KBM-7 (cell line): ENCODE measurements around the gene SLC22A4.

Experiments used
- DNase-seq: peaks from one replicate; pipeline ENCODE4 v3.0.0-alpha.2; 2015
- in situ Hi-C: fragments of 300-500 bp; cut with MboI; formaldehyde crosslinking; loops from 2 replicates; pipeline ENCODE4 v1.14.3; 2020; ENCODE audit warnings: low sequenced_read_pairs, low pct_unique_long_range_greater_than_20kb, mixed read lengths

The SLC22A4 gene

DNA sequence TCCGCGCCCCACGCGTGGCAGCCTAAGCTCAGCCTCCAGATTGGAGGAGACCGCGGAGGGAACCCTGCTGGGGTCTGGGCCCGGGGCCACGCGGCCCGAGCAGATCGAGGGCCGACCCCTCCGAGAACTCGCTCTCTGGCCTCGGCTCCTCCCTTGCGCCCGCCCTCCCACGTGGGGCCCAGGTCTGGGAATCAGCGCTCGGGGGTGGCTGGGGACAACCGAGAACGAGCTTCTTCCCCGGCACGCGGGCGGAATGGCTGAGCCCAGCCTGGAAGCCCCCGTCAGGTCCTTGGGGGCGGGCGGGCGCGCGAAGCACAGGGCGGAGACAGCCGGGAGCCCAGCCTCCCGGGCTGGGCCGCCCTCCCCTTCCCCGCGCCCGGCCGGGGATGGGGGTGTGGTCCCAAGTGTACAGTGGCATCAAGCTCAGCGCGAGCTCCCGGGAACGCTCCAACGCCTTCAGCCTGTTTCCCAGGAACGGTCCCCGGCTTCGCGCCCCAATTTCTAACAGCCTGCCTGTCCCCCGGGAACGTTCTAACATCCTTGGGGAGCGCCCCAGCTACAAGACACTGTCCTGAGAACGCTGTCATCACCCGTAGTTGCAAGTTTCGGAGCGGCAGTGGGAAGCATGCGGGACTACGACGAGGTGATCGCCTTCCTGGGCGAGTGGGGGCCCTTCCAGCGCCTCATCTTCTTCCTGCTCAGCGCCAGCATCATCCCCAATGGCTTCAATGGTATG, at the start of gene SLC22A4:
TSS of gene SLC22A4 (plus strand) at position 403 of the 736 bp plus-strand sequence. CDS start at position 626, 223 bp downstream.
- in situ Hi-C loops = no loop called here
- peak; percentile 95 for DNase-seq

DNA sequence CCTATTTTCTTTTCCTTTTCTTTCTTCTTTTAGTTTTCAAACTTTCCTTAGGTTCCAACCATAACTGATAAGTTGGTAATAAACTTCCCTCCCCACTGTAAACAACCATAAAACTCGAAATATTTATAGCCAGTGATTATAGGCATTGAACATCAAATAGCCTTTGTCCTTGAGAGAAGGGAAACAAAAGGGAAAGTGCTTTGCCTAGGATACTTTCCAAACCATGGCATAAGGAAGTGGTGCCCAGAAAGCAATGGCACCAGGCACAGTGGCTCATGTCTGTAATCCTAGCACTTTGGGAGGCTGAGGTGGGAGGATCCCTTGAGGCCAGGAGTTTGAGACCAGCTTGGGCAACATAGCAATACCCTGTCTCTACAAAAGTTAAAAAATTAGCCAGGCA, 48.6 kb upstream of the SLC22A4 start:
- in situ Hi-C loops = no loop called here
- DNase-seq = no peak

DNA sequence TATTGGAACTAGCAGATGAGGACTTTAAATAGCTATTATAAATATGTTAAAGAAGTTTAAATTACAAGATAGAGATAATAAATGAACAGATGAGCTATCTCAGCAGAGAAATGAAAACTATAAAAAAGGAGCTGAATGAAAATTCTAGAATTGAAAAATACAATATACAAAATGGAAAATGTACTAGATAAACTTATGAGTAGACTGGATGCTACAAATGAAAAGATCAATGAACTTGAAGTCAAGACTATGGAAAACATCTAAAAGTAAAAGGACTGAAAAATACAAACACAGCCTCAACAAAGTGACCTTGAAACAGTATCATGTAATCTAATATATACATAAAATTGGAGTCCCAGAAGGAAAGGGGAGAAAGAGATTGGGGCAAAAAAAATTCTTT, 47.4 kb upstream of the SLC22A4 start:
- in situ Hi-C loops = no loop called here

DNA sequence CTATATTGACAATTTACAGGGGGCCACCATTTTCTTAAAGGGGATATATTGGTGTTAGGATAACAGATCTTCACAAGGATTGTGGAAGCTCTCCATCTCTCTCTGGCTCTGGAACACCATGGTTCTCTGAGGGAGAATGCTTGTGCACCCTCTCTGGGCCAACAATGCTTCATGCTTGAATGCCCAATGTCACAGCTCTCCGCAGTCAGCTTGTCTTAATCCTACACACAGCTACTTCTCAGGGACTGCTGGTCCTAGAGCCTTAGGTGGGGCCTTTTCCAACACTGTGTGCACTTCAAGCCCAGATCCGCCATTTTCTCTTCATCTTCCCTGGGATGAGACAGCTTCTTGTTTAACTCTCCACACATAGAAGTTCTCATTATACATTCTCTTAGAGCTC, 43.6 kb upstream of the SLC22A4 start:
- DNase-seq = no peak
- in situ Hi-C loops = no loop called here

More for the DNA sequence above, 47.4 kb upstream of the SLC22A4 start:
- no peak for DNase-seq

DNA sequence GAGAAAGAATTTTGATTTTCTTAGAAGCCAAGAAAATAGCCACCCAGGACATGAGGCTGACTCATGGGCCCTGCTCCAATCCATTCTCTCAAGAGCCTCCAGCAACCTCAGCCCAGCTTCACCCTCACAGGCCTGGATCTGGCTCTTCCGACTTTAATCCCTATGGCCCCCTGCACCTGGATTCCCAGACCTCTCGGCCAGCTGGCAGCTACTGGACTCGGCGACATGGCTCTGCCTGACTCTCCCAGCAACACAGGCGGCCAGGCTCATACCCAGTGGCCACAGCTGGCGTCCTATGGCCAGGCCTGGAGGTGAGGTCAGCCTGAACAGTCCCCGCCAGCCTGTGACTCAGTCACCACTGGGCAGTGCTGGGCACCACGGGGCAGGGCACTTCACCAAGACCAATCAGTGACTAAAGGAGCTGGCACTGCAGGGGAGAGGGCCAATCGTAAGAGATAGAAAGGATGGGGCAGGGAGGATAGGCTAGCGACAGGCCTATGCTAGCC, 42.9 kb upstream of the SLC22A4 start:
- no peak for DNase-seq
- in situ Hi-C loops = no loop called here

DNA sequence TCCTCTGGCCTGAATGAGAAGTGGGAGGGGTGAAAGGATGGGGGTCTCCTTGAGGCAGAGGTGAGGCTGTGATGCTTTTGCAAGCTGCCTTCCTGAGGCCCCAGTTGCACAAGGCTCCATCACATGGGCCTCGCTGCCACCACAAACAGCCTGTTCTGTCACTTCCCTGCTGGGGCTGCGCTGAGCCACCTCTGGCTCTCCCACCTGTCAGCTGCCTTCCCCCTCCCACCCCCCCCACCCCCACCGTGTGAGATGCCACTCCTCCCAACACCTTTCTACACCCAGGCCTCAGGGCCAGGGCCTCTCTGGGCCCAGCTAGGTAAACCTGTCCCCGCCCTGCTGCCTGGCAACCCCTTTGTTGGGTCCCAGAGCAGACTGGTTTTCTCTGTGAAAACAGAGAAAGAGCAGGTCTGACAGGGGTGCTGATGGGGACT, 41.2 kb upstream of the SLC22A4 start:
- in situ Hi-C loops = no loop called here
- no peak for DNase-seq

DNA sequence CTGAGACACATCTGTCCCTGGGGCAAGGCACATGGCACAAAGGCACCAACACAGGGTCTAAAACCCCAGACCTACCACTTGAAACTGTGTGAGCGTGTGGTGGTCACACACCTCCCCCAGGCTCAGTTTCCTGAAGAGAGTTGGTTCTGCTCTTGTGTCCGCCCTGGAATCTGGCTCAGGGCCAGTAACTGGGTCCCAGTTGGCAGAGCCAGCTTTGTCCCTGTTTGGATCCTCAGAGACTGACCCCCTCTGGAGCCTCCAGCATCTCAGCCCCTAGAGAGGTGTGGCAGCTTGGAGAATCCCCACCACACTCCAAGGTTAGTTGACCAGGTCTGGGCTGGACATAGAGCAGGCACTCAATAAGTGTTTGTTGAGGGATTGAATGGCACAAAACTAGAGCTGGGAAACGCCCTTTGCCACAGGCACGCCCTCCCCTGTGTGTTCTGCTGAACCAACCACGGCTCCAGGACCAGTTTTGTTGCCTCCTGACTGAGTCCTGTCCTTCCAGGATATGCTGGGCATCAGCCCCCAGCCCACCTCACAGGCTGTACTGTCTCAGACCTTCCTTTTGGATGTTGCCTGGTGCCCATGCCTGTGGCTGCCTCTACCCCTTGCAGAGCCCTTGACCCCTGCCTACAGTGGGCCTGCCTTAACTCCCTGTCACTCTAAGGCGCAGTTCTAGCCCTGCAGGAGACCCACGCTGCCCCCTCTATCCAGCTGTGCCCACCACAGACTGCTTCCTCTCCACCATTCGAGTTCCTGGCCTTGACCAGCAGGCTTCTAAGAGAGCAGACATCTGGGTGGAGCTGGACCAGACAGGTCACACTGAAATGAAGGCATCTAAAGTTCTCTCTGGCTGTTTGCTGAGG, 40.5 kb upstream of the SLC22A4 start:
- in situ Hi-C loops = no loop called here
- DNase-seq = no peak

DNA sequence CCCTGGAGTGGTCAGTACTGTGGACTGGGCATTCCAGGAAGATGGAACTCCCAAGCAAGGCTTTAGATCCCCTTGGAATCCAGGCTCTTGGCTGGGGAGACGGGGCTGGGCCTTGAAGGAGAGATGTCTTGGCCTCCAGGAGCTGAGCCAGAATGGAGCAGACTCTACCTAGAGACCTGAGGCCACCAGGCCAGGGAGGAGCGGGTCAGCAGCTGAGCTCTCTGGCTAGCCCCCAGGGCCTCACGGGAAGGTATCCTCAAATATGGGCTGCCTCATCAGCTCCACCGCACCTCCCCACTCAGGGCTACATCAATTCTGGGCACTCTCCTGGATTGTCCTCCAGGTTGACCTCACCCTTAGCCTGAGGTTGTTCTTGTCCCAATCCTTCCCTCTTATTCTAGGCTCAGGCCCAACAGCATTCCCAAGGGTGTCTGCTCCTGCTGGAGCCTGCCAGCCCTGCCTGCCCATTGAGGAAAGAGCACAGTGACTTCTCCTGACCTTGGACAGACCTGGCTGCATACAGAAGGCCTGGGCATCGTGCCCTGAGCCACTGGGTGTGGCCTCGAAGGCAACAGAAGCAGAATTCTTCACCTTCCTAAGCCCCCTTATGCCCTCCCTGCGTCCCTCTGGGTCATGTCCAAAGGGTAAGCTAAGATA, 39.7 kb upstream of the SLC22A4 start:
- no peak for DNase-seq
- in situ Hi-C loops = no loop called here

DNA sequence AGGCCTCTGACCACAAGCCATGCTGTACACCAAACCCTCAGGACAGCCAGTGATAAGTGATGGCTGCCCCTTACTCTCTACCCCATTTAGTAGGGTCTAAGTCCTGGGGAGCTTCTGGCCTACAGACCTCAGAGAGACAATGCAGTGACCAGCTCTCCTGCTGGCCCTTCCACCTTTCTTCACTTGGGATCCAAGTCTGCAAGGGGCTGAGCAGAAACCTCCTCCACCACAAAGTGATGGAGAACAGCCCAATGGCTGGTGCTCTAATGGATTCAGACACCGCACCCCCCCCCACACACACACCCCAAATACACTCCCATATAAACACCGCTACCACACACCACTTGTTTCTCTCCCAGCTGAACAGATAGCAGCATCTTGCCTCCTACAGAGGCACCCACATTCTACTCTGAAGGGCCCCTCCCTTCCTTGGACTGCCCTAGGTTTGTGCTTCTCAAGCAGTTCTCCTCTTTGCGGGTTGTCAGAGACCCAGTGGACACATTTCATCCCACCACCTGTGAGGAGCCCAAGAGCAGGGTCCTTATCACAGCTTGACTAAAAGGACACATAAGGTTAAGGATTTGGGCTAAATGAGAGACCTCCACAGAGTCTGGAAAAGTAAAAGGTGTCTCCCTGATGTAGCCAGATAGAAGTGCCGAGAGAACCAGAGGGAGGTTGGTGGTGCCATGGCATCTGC, 38.0 kb upstream of the SLC22A4 start:
- no peak for DNase-seq
- in situ Hi-C loops = no loop called here

DNA sequence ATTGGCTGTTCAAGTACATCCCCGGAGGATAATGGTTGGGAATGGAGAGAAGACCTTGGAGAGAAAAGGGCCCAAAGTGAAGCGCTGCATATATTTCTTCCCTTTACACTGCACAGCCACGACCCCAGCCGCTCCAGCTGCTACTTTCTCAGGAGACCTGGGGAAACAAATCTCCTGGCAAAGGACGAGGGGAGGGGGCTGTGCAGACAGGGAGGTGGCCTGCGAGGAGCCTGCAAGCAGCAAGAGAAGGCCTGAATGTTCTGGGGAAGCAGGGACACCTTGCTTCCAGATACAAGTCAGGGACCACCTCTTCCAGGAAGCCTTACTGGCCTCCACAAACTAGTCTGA, 37.4 kb upstream of the SLC22A4 start:
- in situ Hi-C loops = no loop called here
- no peak for DNase-seq

DNA sequence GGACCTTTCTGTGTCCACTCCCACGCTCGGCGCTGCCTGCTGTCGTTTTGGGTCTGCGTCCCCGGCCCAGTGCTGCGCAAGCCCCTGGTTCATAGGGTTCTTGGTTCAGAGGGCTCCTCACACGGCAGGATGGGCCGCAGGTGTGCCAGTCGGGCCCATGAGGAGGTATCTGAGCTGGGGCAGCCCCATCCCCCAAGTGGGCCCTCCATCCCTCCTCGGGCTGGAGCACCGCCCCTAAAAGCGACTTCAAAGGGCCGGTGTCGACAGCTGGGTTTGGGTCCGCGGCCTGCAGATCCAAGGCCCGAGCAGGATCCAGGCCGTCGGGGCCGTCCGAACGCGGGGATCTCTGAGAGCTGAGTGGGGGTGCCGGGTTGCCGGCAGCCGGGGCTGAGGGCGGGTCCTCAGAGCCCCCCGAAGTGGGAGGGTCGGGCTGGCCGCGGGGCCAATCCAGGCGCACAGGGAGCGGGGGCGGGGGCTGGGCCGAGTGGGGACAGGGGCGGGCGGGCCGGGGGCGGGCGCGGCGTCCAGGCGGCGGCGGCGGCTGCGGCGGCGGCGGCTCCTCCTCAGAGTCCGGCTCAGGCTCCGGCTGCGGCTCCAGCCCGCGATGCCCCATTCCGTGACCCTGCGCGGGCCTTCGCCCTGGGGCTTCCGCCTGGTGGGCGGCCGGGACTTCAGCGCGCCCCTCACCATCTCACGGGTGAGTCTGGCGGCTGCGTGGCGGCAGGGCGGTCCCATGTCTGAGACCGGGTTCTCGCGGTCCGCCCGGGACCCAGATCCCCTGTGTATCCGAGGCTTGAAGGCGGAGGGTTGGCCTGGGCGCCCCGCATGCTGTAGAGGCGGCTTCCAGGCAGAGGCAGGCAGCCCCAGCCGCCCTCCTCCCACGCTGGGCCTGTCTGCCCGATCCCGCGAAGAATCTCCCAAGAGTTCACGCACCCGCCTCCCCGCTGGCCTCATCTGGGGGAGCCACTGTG, 36.8 kb upstream of the SLC22A4 start, which contains the start of gene PDLIM4:
TSS of gene PDLIM4 (plus strand) at position 566 of the 971 bp plus-strand sequence. CDS start at position 605, 39 bp downstream.
- no peak for DNase-seq
- in situ Hi-C loops = no loop called here

DNA sequence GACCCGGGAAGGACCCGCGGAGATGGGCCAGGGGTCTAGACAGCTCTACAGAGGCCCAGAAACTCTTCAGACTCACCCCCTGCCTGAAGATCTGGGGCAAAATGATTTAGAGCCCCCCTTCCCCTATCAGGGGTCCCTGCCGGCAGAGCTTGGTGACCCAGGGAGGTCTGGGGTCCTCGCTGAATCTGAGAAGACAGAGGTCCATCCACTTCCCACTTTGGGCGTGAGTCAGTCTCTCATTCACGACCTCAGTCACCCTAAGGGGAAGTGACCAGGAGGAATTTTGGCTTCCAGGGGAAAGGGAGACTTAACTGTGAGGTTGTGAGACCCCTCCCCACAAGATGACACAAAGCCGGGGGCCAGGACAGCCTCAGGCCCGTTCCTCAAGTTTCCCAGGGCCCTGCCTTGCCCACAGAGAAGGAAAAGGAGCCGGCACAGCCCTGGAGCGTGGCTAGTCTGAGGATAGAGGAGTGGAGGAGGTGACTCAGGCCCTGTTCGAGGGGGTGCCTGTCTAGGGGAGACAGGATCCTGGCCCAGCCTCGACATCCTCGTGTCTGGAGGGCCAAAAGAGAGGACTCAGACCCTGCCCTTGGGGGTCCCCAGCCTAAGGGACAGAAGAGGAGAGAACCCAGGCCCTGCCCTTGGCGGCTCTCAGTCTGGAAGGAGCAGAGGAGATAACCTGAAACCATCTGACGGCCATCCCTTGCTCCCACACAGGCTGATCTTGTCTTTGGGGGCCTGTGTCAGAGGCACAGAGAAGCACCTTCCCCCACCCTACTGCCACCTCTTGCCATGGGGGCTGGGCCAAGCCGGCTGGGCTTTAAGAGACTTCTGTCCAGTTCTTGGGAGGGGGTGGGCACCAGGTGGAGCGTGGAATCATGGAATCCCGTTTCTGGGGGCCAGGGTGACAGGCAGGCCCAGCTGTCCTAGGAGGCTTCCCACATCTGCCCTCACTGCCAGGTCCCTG, 35.8 kb upstream of the SLC22A4 start:
- in situ Hi-C loops = no loop called here
- no peak for DNase-seq

DNA sequence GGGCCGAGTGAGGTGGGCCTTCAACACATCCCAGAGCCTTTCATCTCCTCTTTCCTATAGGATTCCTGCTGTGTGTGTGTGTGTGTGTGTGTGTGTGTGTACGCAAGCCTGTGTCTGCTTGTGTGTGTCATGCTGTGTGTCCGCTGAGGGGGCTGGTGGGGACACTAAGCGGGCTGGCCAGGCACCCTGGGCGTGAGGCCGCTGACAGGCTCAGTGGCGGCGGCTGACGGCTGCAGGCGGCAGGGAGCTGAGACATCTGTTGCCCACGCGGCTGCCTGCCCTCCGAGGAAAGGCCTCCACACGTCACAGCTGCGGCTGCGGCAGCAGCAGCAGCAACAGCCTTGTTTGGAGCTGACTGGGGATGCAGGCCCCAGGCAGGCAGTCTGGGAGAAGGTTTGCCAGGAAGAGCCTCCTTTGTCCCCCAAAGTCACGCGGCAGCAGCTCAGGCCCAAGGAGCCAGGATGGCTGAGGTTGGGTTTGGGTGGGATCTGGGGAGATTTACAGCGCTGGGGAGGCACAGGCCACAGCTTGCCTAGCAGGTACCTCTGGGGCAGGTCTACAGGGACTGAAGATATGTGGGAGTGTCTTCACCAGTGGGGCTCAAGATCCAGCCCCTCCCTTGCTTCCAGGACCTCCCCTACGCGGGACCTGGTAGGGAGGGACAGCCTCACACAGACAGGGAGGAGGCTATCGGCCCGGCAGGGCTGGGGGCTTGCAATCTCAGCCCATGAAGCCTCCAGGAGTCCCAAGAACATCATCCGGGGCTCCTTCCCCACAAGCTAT, 34.9 kb upstream of the SLC22A4 start:
- no peak for DNase-seq
- in situ Hi-C loops = no loop called here

DNA sequence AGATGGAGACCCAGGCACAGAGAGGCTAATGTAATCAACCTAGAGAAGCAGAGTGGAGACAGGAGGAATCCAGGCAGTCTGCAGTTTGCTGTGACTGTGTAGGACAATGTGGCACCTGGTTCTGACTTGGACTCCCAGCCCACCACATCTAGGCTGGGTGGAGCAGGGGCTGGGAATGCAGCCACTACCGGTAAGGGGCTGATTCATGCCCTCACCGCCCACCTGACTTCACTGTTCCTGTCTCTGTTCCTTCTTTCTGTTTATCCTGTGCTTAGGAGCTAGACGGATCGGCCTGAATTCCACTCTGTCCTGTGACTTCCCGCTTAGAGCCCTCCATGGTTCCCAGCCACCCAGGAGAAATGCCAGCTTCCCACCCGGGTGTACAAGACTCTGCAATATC, 34.1 kb upstream of the SLC22A4 start:
- no peak for DNase-seq
- in situ Hi-C loops = no loop called here

DNA sequence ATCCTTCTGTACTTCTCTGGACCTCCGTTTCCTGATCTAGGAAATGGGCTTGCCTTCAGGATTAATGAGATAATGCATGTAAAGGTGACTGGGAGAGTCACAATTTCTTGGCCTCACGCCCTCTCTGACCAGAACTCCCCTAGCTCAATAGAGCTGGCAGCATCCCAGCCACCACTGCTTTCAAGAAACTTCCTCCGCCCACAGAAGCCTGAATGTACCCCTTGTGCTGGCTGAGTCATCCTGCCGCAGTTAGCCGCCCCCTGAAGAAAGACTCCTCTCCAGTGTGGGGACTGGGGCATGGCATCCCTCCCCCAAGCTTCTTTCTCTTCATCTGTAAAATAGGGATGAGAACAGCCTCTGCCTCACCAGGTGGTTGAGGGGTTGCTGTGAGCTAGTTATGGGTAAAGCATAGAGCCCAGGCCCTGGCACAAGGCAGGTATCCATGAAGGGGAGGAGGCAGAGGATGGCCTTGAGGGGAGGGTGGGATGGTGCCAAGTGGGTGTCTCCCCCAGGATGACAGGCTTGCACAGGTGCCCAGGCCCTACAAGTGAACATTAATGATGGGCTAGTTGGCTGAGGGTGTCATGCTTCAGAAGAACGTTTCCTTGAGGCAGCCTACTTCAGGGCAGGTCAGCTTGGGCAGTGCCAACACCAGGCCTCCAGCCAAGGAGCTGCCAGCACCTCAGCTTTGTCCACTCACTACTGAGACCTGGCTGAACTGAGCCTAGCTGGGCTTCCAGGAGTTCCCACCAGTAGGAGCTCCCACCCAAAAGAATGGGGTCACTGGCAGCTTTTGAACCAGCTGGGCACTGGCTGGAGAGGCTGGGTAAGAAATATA, 33.3 kb upstream of the SLC22A4 start:
- peak; percentile 48 for DNase-seq
- in situ Hi-C loops = no loop called here
